Esophagus muscularis mucosa (tissue), 3 donors: ENCODE data around the gene AUTS2.

ENCODE experiments used
- CTCF ChIP-seq, 3 experiments: fragments of 200-600 bp in 2 of 3; fragments of 450-650 bp in 1 of 3; sonication (generic) in 2 of 3; IDR thresholded peaks; one replicate each; pipeline ENCODE4 v1.5.1; 2017 to 2019; ENCODE audit warnings: antibody characterized with exemption in 3 of 3, mild to moderate bottlenecking in 2 of 3, moderate library complexity in 1 of 3
- POLR2A ChIP-seq: fragments of 450-650 bp; IDR thresholded peaks from one replicate; pipeline ENCODE4 v1.6.1; 2017; ENCODE audit warnings: antibody characterized with exemption, moderate library complexity, mild to moderate bottlenecking, low read depth
- POLR2AphosphoS5 ChIP-seq, 2 donors: sonication (generic); formaldehyde crosslinking; IDR thresholded peaks; one replicate each; pipeline ENCODE4 v1.6.1; 2017; ENCODE audit warnings: antibody characterized with exemption in 2 of 2

GRCh38 chr7:70376561-70377031 is 778.3 kb downstream of the AUTS2 start:
- TF ChIP-seq CTCF (IDR thresholded peaks at IDR 0.05) (no peak), POLR2A (no peak), POLR2AphosphoS5 (IDR thresholded peaks at IDR 0.05) (no peak)
